ENCODE data around the gene CLK2. TPM values are rescaled to one million over a fixed set of nuclear protein-coding genes. Genes with fewer than 3 reads are reported as not detected.

CLK2 gene
- total and polyA plus RNA-seq, 2 of the 13 experiments (the other 11 are each of a cell fraction or from before 2014, with no cell fraction given), result 20.1 to 73.5 TPM

DNA sequence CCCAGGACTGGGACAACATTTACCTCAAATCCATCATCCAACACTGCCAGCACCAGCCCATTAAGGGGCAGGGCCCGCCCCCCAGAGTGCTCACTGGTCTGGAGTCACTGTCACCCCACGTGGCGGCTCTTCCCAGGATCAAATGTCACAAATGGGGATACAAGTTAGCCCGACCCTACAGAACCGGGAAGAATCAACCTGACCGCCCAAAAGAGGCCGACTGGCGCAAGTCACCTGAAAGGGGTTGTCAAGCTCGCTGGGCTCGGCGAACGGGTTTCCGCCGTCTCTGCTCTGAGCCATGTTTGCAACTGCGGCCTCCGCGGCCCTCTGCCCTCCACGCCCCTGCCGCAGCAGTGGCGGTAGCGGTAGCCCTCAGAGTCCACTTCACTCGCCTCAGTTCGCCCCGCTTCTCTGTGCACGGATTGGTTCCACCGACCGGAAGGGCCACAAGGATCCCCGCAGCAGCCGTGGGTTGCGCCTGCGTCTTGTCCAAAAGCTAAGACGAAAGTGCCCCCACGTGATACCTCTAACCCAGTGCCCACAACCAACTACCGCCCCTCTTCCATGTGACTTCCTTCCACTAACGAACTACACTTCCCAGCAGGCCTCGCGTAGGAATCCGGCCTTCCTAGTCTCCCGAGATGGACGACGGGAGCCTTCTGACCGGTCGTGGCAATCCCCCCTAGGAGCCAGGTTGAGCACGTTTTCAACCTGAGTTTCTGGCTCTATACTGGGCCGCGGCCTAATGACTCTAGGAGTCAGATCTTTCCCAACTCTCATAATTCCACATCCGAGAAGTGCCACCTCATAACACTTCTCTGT, 11.2 kb downstream of the CLK2 start, which contains the start of gene SCAMP3 (continued):
- TF ChIP-seq, protein P1, sequence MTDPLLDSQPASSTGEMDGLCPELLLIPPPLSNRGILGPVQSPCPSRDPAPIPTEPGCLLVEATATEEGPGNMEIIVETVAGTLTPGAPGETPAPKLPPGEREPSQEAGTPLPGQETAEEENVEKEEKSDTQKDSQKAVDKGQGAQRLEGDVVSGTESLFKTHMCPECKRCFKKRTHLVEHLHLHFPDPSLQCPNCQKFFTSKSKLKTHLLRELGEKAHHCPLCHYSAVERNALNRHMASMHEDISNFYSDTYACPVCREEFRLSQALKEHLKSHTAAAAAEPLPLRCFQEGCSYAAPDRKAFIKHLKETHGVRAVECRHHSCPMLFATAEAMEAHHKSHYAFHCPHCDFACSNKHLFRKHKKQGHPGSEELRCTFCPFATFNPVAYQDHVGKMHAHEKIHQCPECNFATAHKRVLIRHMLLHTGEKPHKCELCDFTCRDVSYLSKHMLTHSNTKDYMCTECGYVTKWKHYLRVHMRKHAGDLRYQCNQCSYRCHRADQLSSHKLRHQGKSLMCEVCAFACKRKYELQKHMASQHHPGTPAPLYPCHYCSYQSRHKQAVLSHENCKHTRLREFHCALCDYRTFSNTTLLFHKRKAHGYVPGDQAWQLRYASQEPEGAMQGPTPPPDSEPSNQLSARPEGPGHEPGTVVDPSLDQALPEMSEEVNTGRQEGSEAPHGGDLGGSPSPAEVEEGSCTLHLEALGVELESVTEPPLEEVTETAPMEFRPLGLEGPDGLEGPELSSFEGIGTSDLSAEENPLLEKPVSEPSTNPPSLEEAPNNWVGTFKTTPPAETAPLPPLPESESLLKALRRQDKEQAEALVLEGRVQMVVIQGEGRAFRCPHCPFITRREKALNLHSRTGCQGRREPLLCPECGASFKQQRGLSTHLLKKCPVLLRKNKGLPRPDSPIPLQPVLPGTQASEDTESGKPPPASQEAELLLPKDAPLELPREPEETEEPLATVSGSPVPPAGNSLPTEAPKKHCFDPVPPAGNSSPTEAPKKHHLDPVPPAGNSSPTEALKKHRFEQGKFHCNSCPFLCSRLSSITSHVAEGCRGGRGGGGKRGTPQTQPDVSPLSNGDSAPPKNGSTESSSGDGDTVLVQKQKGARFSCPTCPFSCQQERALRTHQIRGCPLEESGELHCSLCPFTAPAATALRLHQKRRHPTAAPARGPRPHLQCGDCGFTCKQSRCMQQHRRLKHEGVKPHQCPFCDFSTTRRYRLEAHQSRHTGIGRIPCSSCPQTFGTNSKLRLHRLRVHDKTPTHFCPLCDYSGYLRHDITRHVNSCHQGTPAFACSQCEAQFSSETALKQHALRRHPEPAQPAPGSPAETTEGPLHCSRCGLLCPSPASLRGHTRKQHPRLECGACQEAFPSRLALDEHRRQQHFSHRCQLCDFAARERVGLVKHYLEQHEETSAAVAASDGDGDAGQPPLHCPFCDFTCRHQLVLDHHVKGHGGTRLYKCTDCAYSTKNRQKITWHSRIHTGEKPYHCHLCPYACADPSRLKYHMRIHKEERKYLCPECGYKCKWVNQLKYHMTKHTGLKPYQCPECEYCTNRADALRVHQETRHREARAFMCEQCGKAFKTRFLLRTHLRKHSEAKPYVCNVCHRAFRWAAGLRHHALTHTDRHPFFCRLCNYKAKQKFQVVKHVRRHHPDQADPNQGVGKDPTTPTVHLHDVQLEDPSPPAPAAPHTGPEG (CRISPR knock-in tag; IDR thresholded peaks at IDR 0.05), result no peak
- peak; percentile 62; the same call in 1 of the 2 replicates for TF ChIP-seq PPARG (CRISPR knock-in tag; conservative IDR thresholded peaks at IDR 0.05)
- TF ChIP-seq NCOA5 (CRISPR knock-in tag; IDR thresholded peaks at IDR 0.05), result no peak
- no peak for TF ChIP-seq SP140L (CRISPR knock-in tag; IDR thresholded peaks at IDR 0.05; ENCODE audit: borderline replicate concordance)
- peak; percentile 53 for TF ChIP-seq ZNF709 (CRISPR knock-in tag; IDR thresholded peaks at IDR 0.05)
- TF ChIP-seq ZNF850 (CRISPR knock-in tag; conservative IDR thresholded peaks at IDR 0.05), result peak; percentile 64; the same call in 1 of the 2 replicates
- peak; percentile 94 for TF ChIP-seq HBP1 (CRISPR knock-in tag; IDR thresholded peaks at IDR 0.05; ENCODE audit: low read depth)
- TF ChIP-seq SALL1 (CRISPR knock-in tag; IDR thresholded peaks at IDR 0.05), result peak; percentile 89
- TF ChIP-seq, protein P2, sequence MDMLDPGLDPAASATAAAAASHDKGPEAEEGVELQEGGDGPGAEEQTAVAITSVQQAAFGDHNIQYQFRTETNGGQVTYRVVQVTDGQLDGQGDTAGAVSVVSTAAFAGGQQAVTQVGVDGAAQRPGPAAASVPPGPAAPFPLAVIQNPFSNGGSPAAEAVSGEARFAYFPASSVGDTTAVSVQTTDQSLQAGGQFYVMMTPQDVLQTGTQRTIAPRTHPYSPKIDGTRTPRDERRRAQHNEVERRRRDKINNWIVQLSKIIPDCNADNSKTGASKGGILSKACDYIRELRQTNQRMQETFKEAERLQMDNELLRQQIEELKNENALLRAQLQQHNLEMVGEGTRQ (IDR thresholded peaks at IDR 0.05; ENCODE audit: low read depth, low read length), result peak; percentile 98
- TF ChIP-seq, protein P2 (CRISPR knock-in tag; IDR thresholded peaks at IDR 0.05; ENCODE audit: borderline replicate concordance), result peak; percentile 98
- TF ChIP-seq ZNF205 (CRISPR knock-in tag; IDR thresholded peaks at IDR 0.05), result peak; percentile 55
- TF ChIP-seq AGO1 (IDR thresholded peaks at IDR 0.05; ENCODE audit: low read depth, low read length, poor library complexity, severe bottlenecking), result peak; percentile 96
- TF ChIP-seq, protein P3, sequence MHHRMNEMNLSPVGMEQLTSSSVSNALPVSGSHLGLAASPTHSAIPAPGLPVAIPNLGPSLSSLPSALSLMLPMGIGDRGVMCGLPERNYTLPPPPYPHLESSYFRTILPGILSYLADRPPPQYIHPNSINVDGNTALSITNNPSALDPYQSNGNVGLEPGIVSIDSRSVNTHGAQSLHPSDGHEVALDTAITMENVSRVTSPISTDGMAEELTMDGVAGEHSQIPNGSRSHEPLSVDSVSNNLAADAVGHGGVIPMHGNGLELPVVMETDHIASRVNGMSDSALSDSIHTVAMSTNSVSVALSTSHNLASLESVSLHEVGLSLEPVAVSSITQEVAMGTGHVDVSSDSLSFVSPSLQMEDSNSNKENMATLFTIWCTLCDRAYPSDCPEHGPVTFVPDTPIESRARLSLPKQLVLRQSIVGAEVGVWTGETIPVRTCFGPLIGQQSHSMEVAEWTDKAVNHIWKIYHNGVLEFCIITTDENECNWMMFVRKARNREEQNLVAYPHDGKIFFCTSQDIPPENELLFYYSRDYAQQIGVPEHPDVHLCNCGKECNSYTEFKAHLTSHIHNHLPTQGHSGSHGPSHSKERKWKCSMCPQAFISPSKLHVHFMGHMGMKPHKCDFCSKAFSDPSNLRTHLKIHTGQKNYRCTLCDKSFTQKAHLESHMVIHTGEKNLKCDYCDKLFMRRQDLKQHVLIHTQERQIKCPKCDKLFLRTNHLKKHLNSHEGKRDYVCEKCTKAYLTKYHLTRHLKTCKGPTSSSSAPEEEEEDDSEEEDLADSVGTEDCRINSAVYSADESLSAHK (CRISPR knock-in tag; IDR thresholded peaks at IDR 0.05; ENCODE audit: borderline replicate concordance), result peak; percentile 44; the same call in 1 of the 2 replicates
- TF ChIP-seq ARNTL (CRISPR knock-in tag; IDR thresholded peaks at IDR 0.05), result peak; percentile 87
- TF ChIP-seq ZNF160 (CRISPR knock-in tag; IDR thresholded peaks at IDR 0.05), result peak; percentile 73
- TF ChIP-seq MYC (CRISPR knock-in tag; IDR thresholded peaks at IDR 0.05; ENCODE audit: borderline replicate concordance), result peak; percentile 81

Measured in HepG2 (cell line).